Epithelial cell of proximal tubule (primary cell): ENCODE results near the gene TRABD2B. TPM values are rescaled to one million over a fixed set of nuclear protein-coding genes. Genes with fewer than 3 reads are reported as not detected.

ENCODE experiments used
- DNase-seq: peaks from one replicate; pipeline ENCODE4 v3.0.0-alpha.2; 2011; ENCODE audit warnings: low read depth
- H3K4me3 ChIP-seq: 2 replicates; pipeline ENCODE4 v1.5.1; 2011; ENCODE audit warnings: low read depth, mild to moderate bottlenecking, low read length
- CTCF ChIP-seq: conservative IDR thresholded peaks from 2 replicates; pipeline ENCODE4 v1.5.1; 2012; ENCODE audit warnings: low read depth, mild to moderate bottlenecking, low read length
- total RNA-seq: library from RNA; depleted of rRNA; stranded (reverse); fragments of >200 nt; gene quantifications from 2 replicates; pipeline ENCODE4 v1.2.3, GENCODE V29; 2015

Gene TRABD2B
- total RNA-seq, 1 donor from 2014 or later: 0.46 TPM

DNA sequence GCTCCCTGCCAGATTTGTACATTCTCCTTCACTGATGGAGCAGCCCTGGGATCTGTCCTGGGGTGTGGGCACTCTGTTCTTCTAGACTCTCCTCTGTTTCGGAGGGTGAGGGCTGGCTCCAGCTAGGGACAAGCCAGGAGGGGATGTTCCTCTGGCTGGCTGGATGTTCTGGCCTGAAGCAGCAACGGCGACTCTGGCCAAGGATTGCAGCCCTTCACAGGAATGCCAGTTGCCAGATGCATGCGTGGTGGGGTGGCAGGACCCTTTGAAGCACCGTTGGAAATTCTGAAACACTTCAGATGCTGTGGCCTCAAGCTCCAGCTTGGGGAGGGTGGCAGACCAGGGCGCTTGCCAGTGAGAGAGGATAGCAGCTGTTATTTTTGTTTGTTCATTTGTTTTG lies 210.9 kb downstream of the TRABD2B start:
- no peak for TF ChIP-seq CTCF
- H3K4me3 ChIP-seq: no peak overlapping the region
- no peak for DNase-seq

- no peak overlapping the region for H3K4me3 ChIP-seq
- DNase-seq: no peak
- TF ChIP-seq CTCF: peak; percentile 33
Measured at GRCh38 chr1:47785561-47786271, 211.5 kb downstream of the TRABD2B start.

GRCh38 chr1:47785118-47785517 lies 212.1 kb downstream of the TRABD2B start:
- DNase-seq: no peak
- no peak for TF ChIP-seq CTCF
- H3K4me3 ChIP-seq: no peak overlapping the region

DNA sequence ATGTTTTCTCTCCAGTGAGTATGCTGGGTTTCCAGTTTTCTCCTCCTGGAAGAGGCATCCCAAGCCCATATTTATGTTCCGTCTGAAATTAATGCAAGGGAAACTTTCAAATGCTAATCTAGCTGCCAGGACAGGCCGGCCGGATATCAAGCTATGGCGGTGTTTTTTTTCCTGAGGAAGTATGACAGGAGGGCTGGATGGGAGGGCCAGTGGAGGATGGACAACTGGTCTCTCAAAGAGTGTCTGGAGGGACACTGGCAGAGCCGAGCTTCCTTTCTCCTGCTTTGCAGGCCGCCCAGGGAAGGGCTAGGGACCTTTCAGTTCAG lies 212.7 kb downstream of the TRABD2B start:
- no peak for TF ChIP-seq CTCF
- no peak for DNase-seq
- H3K4me3 ChIP-seq: no peak overlapping the region

DNA sequence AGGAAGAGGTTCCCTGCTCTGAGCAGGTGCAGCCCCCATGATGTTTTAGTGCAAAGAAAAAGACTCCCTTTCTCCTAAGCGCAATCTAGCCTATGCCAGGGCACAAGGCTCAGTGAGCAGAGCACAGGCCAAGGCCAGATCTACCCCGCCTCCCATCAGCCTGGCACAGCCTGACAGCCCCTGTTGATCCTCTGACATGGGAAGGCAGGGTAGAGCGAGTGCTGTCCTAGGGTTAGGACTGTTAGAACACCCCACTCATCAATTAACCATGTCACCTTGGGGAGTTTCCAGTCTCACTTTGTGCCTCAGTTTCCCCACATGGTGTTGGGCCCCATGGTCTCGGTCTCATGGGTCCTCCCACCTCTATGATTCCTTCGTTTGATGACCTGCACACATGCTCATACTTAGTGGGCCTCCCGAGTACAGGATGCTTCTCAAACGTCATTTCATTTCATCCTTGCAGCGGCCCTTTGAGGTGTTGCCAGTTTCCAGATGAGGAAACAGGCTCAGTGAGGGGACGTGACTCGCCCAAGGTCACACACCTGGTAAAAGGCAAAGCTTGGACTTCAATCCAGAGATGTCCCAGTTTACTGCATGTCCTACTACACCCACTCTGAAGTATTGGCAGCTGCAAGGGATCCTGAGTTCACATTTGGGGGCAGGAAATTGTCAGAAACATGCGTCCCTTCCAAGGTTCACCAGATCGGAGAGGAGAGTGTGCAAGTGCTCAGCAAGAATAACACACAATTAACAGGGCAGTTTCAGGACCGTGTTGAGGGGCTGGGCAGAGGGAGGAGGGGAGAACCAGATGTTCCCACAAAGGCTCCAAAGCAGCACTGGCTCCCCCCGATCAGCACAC lies 213.3 kb downstream of the TRABD2B start:
- no peak for DNase-seq

DNA sequence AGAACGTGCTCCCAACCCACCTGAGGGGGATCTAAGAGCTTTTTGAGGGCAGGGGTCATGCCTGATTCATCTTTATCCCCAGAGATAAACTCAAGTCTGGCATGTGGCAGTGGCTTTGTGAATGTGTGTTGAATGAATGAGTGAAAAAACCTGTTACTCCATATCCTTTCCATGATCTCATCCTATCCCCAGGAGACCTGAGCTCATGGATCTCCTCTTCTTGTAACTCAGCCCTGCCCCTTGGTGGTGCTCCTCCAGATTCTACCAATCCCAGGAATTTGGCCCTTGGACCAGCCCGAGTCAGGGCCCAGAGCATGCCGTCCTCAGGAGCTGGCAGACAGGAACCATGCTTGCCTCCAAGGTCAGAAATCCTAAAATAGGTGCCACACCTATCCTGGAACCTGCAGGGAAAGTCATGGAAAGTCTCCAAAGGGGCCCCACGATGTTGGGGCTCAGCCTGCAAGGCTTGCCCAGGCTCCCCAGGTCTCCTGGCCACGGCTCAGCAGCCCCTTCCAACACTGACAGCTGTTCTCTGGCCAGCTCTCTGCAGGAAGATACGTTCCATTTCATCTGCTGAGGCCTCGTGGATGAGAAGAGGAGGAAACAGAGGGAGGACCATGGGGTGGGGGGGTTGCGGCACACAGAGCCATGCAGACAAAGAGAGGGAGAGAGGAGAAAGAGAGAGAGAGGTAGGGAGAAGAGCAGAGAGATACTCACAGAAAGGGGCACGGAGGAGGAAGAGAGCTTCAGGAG lies 214.6 kb downstream of the TRABD2B start:
- no peak overlapping the region for H3K4me3 ChIP-seq
- DNase-seq: no peak
- TF ChIP-seq CTCF: no peak

More for the DNA sequence above, 213.3 kb downstream of the TRABD2B start:
- H3K4me3 ChIP-seq: no peak overlapping the region
- TF ChIP-seq CTCF: no peak
